C4-2B (cell line): ENCODE results near the gene SYT5.

Source experiments
- ZFX ChIP-seq: fragments of 450-650 bp; IDR thresholded peaks from 2 replicates; pipeline ENCODE4 v1.6.1; 2017
- TF ChIP-seq, protein P1 (sequence below): fragments of 450-650 bp; conservative IDR thresholded peaks from 2 replicates; pipeline ENCODE4 v1.5.1; 2017; ENCODE audit warnings: mild to moderate bottlenecking

DNA sequence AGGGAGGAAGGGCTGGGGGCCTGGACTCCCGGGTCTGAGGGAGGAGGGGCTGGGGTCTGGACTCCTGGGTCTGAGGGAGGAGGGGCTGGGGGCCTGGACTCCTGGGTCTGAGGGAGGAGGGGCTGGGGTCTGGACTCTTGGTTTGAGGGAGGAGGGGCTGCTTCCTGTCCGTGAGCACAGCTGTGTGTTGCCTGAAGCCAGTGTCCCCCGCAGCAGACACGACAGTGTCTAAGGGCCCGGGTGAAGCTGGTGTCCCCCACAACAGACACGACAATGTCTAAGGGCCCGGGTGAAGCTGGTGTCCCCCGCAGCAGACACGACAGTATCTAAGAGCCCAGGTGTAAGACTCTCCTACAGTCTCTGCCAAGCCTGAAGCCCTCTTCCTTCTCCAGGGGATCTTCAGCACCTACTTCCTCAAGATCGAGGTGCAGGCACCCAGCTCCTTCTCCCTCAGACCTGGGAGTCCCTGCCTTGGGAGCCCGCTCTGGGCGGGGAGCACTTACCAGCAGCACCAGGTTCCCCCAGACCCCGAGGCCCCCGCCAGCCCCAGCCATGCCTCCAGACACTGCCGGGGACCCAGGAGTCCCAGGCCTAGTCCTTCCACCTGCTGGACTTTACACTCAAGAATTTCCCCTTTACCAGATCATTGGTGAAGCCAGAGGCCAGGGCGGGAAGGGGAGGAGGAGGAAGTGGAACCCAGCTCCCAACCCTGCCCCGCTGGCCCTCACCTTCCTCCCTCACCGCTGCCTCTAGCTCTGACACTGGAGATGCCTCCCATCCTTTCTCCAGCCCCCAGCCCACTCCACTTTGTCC is 29.0 kb upstream of the SYT5 start, which contains the start of gene PTPRH:
- TF ChIP-seq, protein P1, sequence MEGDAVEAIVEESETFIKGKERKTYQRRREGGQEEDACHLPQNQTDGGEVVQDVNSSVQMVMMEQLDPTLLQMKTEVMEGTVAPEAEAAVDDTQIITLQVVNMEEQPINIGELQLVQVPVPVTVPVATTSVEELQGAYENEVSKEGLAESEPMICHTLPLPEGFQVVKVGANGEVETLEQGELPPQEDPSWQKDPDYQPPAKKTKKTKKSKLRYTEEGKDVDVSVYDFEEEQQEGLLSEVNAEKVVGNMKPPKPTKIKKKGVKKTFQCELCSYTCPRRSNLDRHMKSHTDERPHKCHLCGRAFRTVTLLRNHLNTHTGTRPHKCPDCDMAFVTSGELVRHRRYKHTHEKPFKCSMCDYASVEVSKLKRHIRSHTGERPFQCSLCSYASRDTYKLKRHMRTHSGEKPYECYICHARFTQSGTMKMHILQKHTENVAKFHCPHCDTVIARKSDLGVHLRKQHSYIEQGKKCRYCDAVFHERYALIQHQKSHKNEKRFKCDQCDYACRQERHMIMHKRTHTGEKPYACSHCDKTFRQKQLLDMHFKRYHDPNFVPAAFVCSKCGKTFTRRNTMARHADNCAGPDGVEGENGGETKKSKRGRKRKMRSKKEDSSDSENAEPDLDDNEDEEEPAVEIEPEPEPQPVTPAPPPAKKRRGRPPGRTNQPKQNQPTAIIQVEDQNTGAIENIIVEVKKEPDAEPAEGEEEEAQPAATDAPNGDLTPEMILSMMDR, result no peak
- no peak for TF ChIP-seq ZFX
